CD4-positive, alpha-beta T cell treated with Interleukin-17A for 1 hour (primary cell): ENCODE measurements around the gene CACNG1.
A peak's percentile ranks its signal among the peaks of the same experiment; 100 is the strongest.
"Not testable (repeated sequence)": the region's sequence is repeated elsewhere in the genome, so short reads cannot be mapped to it uniquely, and the experiment has no call there.

ENCODE experiments used
- DNase-seq: peaks from one replicate; pipeline ENCODE4 v3.0.0-alpha.2; 2020

Gene CACNG1

GRCh38 chr17:67082107-67082506, 37.8 kb downstream of the CACNG1 start:
- peak; percentile 54 for DNase-seq

GRCh38 chr17:67085406-67085805, 41.1 kb downstream of the CACNG1 start:
- no peak for DNase-seq

- DNase-seq = no peak
Observed at GRCh38 chr17:67088639-67089038, 44.3 kb downstream of the CACNG1 start.

- no peak for DNase-seq
Observed at GRCh38 chr17:67090341-67090740, 46.0 kb downstream of the CACNG1 start.

GRCh38 chr17:67092291-67092690, 47.9 kb downstream of the CACNG1 start:
- no peak for DNase-seq

- DNase-seq = not testable (repeated sequence)
Observed at GRCh38 chr17:67092710-67093109, 48.4 kb downstream of the CACNG1 start.

- DNase-seq = no peak
Observed at GRCh38 chr17:67093348-67093747, 49.0 kb downstream of the CACNG1 start.

- not testable (repeated sequence) for DNase-seq
Observed at GRCh38 chr17:67095291-67095690, 50.9 kb downstream of the CACNG1 start.

GRCh38 chr17:67095803-67096202, 51.4 kb downstream of the CACNG1 start:
- DNase-seq = no peak

GRCh38 chr17:67096609-67097008, 52.3 kb downstream of the CACNG1 start:
- no peak for DNase-seq

- no peak for DNase-seq
Observed at GRCh38 chr17:67098006-67098405, 53.7 kb downstream of the CACNG1 start.

- not testable (repeated sequence) for DNase-seq
Observed at GRCh38 chr17:67104641-67105040, 60.3 kb downstream of the CACNG1 start.

GRCh38 chr17:67105213-67105612, 60.9 kb downstream of the CACNG1 start:
- DNase-seq = no peak
